ENCODE measurements around the gene ZNF442.
"Not testable (repeated sequence)": the region's sequence is repeated elsewhere in the genome, so short reads cannot be mapped to it uniquely, and the experiment has no call there.

The ZNF442 gene

GRCh38 chr19:12365236-12366162, at the start of gene ZNF442:
Gene ZNF442, minus strand, starts transcription at chr19:12365683. Its CDS starts 2,052 bp downstream, at chr19:12363631.
- peak; percentile 90 for DNase-seq

- no peak for DNase-seq
Observed at GRCh38 chr19:12411893-12412292, 46.4 kb upstream of the ZNF442 start.

DNA sequence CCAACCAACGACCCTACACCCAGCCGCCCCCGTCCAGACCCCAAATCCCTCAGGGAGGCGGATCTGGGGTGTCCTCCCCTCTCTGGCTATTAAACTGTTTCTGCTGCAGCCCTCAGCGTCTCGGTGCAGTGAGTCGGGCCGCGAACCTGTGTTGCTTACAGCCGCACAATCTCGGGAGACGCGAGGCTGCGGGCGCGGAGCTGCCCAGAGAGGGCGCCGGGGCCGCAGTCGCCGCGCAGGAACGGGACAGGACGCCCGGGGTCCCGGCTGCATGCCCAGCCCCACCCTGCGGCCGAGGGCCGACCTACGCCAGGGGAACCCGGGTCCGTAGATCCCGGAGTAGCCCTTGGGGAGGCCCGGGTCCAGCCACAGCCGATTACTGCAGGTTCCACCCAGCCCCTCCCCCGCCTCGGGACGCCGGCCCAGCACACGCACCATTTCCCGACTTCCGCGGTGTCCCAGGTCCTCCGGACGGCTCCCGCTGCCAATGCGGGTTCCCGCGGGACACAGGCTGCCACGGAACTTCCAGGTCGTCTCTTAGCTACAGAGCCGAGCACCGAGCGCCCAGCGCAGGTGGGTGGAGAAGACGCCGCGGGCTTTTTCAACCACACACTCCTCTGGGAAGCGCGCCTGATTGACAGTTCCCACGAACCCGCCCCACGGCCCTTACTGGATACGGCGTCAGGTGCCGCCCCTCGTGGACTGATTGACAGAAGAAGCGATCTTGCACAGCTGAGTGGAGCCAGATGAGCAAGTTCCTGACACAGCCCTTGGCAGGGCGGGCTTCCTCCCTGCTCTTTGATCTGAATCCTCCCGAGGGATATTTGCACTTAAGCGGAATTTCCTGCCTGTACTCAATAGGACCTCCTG, 35.4 kb upstream of the ZNF442 start, which contains the start of gene ZNF799:
ZNF799 (minus strand) TSS at position 639 of the 870 bp plus-strand sequence; CDS start at position 438, 201 bp downstream.
- peak; percentile 91 for DNase-seq

DNA sequence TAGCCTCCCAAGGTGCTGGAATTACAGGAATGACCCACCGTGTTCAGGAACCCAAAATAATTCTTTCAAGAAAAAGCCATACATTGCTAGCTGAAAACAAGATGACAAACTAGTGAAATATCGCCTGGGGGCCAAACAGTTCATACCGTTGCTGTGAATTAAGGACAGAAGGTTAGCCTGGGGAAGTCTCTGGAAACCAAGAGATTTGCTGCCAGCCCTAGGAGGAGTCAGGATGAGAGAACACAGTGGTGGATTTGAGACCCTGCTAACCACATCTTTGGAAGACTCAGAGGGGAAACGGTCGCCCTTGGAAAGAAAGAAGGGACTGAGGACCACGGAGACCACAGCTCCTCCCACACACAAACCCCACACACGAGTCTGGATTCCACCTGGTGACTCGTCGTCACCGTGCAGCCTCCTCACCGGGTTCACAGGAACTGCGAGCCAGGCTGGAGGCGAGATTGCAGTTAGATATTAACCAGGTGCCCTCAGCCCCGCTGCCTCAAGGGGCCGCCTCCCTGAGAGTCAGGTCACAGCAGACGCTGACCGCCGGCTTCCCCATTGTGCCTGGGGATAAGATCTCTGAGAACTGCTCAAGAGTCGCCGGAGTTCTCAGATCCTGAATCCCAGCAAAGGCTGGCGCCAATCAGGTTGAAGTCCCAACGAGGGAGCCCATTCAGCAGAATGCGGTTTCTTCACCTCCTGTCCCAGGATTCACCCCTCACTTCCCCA, 34.6 kb upstream of the ZNF442 start:
- peak; percentile 61 for DNase-seq

DNA sequence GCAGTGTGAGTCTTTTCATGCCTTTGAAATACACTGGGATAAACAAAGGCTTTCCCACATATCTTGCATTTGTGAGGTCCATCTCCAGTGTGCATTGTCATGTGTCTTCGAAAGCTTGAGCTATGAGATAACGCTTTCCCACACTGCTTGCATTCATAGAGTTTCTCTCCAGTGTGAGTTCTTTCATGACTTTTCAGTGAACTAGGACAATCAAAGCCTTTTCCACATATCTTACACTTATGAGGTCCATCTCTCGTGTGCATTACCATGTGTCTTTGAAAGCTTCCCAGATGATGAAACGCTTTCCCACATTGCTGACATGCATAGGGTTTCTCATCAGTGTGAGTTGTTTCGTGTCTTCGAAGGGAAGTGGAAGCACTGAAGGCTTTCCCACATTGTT, 25.7 kb upstream of the ZNF442 start:
- DNase-seq: not testable (repeated sequence)

DNA sequence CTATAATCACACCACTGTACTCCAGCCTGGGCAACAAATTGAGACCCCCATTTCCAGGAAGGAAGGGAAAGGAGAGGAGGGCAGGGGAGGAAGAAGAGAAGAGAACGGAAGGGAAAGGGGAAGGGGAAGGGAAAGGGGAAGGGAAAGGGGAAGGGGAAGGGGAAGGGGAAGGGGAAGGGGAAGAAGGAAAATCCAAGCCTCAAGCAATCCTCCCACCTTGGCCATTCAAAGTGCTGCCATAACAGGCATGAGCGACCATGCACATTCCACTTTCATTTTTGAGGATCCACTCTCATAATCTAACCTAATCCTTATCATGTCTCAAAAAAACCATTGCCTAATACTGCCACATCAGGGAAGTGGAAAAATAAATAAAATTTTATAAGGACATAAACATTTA, 20.9 kb upstream of the ZNF442 start:
- not testable (repeated sequence) for DNase-seq

DNA sequence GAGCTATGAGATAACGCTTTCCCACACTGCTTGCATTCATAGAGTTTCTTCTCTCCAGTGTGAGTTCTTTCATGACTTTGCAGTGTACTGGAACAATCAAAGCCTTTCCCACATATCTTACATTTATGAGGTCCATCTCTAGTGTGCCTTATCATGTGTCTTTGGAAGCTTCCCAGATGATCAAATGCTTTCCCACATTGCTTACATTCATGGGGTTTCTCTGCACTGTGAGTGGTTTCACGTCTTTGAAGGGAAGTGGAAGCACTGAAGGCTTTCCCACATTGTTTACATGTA, 14.9 kb upstream of the ZNF442 start:
- DNase-seq: no peak

DNA sequence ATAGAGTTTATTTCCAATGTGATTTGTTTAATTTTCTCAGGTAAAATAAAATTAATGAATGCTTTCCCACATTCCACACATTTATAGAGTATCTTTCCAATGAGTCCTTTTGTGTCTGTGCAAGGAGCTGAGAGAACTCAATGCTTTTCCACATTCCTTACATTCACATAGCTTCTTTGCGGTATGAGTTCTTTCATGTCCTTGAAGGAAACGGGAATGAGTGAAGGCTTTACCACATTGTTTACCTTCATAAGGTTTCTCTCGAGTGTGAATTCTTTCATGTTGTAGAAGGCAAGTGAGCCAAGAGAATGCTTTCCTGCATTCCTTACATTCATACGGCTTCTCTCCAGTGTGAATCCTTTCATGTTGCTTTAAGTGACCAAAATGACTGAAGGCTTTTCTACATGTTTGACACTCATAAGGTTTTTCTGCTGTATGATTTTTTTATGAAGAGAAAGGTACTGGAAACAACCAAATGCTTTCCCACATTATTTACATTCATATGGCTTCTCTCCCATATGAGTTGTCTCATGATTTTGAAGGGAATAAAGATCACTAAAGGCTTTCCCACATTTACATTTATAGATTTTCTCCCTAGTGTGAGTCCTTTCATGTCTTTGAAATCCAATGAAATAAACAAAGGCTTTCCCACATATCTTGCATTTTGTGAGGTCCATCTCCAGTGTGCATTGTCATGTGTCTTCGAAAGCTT, 14.4 kb upstream of the ZNF442 start:
- DNase-seq: no peak

DNA sequence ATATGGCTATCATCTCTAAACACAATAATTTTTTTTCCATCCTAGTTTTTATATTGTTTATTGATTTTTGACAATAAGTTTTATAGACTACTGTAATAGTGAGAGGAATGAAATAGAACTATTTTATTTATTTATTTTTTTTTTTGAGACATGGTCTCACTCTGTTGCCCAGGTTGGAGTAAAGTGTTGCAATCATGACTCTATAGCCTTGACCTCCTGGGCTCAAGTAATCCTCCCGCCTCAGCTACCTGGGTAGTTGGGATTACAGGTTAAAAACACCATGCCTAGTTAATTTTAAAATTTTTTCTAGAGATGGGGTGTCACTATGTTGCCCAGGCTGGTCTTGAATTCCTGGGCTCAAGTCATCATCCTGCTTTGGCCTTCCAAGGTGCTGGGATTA, 8.5 kb upstream of the ZNF442 start:
- DNase-seq: no peak

DNA sequence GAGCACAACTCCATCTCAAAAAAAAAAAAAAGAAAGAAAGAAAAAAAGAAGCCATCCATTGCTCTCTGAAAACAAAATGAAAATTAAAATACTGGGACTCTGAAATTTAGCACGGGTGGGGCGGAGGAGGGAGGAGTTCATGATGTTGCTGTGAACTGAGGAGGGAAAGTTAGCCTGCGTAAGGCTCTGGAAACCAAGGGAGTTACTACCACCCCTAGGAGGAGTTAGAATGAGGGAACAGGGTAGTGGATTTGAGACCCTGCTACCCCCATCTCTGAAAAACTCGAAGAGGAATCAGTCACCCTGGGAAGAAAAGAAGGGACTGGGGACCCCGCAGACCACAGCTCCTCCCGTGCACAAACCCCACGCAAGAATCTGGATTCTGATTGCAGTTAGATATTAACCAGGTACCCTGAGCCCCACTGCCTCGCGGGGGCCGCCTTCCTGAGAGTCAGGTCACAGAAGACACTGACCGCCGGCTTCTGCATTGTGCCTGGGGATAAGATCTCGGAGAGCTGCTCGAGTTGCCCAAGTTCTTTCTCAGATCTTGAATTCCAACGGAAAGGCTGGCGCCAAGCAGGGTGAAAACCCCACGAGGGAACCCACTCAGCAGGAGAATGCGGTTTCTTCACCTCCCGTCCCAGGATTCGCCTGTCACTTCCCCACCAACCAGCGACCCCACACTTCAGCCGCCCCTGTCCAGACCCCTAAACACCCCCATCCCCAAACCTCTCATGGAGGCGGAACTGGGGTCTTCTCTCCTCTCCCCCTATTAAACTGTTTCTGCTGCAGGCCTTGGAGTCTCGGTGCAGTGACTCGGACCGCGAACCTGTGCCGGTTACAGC, 870 bp downstream of the ZNF442 start:
- peak; percentile 35 for DNase-seq

DNA sequence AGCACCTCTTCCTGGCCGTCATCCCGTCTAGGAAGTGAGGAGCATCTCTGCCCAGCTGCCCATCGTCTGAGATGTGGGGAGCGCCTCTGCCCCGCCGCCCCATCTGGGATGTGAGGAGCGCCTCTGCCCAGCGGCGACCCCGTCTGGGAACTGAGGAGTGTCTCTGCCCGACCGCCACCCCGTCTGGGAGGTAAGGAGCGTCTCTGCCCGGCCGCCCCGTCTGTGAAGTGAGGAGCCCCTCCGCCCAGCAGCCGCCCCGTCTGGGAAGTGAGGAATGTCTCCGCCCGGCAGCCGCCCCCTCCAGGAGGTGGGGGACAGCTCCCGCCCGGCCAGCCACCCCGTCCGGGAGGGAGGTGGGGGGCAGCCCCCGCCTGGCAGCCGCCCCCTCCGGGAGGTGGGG, 3.2 kb downstream of the ZNF442 start:
- DNase-seq: not testable (repeated sequence)

GRCh38 chr19:12353375-12353774, 12.1 kb downstream of the ZNF442 start:
- no peak for DNase-seq

DNA sequence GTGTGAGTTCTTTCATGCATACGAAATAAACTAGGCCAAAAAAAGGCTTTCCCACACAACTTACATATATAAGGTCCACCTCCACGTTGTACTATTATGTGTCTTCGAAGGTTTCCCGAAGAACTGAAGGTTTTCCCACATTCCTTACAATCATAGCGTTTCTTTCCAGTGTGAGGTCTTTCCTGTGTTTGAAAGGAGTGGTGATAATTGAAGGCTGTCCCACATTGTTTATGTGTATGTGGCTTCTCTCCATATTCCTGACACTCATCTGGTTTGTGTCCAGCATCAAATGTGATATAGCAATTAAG, 14.6 kb downstream of the ZNF442 start:
- no peak for DNase-seq

DNA sequence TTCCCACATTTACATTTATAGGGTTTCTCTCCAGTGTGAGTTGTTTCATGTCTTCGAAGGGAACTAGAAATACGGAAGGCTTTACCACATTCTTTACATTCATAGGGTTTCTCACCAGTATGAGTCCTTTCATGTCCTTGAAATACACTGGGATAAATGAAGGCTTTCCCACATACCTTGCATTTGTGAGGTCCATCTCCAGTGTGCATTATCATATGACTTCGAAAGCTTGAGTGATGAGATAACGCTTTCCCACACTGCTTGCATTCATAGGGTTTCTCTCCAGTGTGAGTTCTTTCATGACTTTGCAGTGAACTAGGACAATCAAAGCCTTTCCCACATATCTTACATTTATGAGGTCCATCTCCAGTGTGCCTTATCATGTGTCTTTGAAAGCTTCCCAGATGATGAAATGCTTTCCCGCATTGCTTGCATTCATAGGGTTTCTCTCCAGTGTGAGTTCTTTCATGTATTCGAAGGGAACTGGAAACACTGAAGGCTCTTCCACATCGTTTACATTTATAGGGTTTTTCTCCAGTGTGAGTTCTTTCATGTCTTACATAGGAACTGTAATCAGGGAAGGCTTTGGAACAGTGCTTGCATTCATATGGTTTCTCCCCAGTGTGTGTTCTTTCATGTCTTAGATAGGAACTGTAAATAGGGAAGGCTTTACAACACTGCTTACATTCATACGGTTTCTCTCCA, 15.1 kb downstream of the ZNF442 start:
- DNase-seq: no peak

- DNase-seq: no peak
Observed at GRCh38 chr19:12346896-12347295, 18.6 kb downstream of the ZNF442 start.

DNA sequence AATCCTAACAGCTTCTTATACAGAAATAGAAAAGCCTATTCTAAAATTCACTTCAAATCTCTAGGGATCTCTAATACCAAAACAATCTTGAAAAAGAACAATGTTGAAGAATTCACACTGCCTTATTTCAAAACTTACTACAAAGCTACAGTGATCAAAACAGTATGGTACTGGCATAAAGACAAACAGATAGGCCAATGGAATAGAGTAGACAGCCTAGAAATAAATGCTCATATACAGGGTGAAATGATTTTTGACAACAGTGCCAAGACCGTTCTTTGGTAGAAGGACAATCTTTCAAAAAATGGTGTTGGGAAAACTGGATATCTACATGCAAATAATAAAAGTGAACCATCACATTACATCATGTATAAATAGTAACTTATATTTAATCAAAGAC, 20.3 kb downstream of the ZNF442 start:
- DNase-seq: no peak

DNA sequence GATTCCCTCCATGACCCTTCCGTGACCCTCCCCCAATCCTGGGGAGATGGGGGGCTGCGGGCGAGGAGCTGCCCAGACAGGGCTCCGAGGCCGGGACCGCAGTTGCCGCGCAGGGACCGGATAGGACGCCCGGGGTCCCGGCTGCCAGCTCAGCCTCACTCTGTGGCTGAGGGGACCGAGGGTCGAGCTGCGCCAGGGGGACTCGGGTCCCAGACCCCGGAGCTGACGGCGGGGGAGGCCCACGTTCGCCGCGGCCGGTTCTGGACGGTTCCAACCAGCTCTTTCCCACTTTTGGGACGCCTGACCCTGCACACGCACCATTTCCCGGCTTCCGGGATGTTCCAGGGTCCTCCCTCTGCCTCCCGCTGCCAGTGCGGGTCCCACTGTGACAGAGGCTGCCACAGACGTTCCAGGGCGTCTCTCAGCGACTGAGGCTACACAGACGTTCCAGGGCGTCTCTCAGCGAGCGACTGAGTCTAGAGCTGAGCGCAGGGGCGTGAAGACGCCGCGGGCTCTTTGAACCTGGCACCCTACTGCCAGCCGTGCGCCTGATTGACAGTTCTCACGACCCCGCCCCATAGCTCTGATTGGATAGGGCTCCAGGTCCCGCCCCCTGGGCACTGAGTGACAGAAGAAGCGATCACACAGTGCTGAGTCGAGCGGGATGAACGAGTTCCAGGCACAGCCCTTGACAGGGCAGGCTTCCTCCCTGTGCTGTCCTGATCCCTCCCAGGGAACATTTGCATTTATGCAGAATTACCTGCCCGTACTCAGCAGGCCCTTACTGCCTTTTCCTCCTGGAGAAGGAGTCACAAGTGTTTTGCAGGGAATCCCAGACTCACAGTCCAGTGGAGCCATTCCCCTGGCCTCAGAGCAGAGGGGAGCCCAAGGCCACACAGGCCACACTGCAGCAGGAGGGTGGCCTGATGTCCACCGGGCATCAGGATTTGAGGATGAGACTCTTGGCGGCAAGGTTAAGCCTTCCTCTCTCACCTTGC, 32.0 kb downstream of the ZNF442 start, which contains the start of gene ZNF563:
ZNF563 (minus strand) TSS at position 472 of the 998 bp plus-strand sequence; CDS start at position 321, 151 bp downstream.
- peak; percentile 99 for DNase-seq

GRCh38 chr19:12331211-12331941, 34.1 kb downstream of the ZNF442 start:
- DNase-seq: peak; percentile 87

DNA sequence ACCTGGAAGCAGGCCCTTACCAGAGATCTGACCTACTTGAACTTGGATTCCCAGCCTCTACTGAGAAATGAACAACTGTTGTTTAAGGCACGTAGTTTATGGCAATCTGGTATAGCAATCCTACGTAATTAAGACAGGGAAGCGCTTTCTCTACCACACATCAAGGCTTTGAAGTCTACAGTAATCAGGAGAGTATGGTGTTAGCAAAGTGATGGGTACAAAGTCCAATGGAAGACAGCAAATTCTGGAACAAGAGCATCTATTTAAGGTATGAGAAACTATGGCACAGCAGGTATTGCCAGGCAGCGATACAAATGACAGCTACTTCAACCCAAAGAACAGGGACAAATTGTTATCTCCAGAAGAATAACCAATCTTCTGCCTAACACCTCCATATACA, 35.1 kb downstream of the ZNF442 start:
- DNase-seq: no peak

Measured in stimulated activated CD8-positive, alpha-beta memory T cell treated with anti-CD3 and anti-CD28 coated beads, Interleukin-4, amount 100 ng/mL, for 48 hours (primary cell).